HEK293 (cell line): ENCODE results near the gene ERCC2.

ENCODE experiments used
- CTCF ChIA-PET: fragments of 350-600 bp; formaldehyde crosslinking; extraction: SDS; loops from one replicate; lab custom pipeline; 2021; ENCODE audit warnings: antibody characterized with exemption; lab: Yijun Ruan, JAX
- POLR2A ChIA-PET: fragments of 300-600 bp; formaldehyde crosslinking; extraction: SDS; loops from one replicate; lab custom pipeline; 2020; ENCODE audit warnings: antibody characterized with exemption, inconsistent platforms; lab: Yijun Ruan, JAX
- H3K27ac ChIP-seq: fragments of 200-500 bp; sonication (Bioruptor generic); 2 replicates; pipeline ENCODE4 v1.5.1; 2014; ENCODE audit warnings: low read depth, low read length, control low read depth, inconsistent platforms; ENCODE audit errors: extremely low read depth
- H3K36me3 ChIP-seq, 2 experiments: fragments of 200-500 bp in 1 of 2; sonication (Bioruptor generic) in 1 of 2; 1 replicate in 1 of 2; 2 replicates in 1 of 2; pipeline ENCODE4 v1.5.1; 2014 to 2017; ENCODE audit warnings: inconsistent platforms in 2 of 2, low read length in 2 of 2; ENCODE audit not compliant: control insufficient read depth in 2 of 2, insufficient read depth in 1 of 2
- H3K4me1 ChIP-seq: fragments of 200-500 bp; sonication (Bioruptor generic); 2 replicates; pipeline ENCODE4 v1.5.1; 2014; ENCODE audit warnings: mild to moderate bottlenecking, low read length, inconsistent platforms; ENCODE audit not compliant: control insufficient read depth, insufficient read depth
- H3K4me3 ChIP-seq: 2 replicates; pipeline ENCODE4 v1.5.1; 2011; ENCODE audit warnings: low read depth, mild to moderate bottlenecking, control low read depth, low read length, moderate library complexity
- H3K9me3 ChIP-seq: fragments of 200-500 bp; sonication (Bioruptor generic); 2 replicates; pipeline ENCODE4 v1.5.1; 2014; ENCODE audit warnings: low read depth, low read length, inconsistent platforms; ENCODE audit not compliant: control insufficient read depth, insufficient read depth
- MYNN ChIP-seq: fragments of 450-650 bp; formaldehyde crosslinking; IDR thresholded peaks from 2 replicates; pipeline ENCODE4 v1.5.1; 2016; ENCODE audit warnings: missing biosample characterization, missing genetic modification characterization, borderline replicate concordance
- REPIN1 ChIP-seq: fragments of 450-650 bp; formaldehyde crosslinking; IDR thresholded peaks from 2 replicates; pipeline ENCODE4 v1.5.1; 2017; ENCODE audit warnings: missing biosample characterization, missing genetic modification characterization, low read depth
- SP7 ChIP-seq: fragments of 450-650 bp; formaldehyde crosslinking; IDR thresholded peaks from 2 replicates; pipeline ENCODE4 v1.5.1; 2016; ENCODE audit warnings: missing biosample characterization, missing genetic modification characterization
- TRIM28 ChIP-seq: IDR thresholded peaks from 2 replicates; pipeline ENCODE4 v1.6.1; 2011; ENCODE audit warnings: low read length, control low read depth, borderline replicate concordance
- WT1 ChIP-seq: fragments of 450-650 bp; formaldehyde crosslinking; IDR thresholded peaks from 2 replicates; pipeline ENCODE4 v1.5.1; 2016; ENCODE audit warnings: missing biosample characterization, missing genetic modification characterization
- ZBTB1 ChIP-seq: fragments of 450-650 bp; formaldehyde crosslinking; IDR thresholded peaks from 2 replicates; pipeline ENCODE4 v1.5.1; 2016; ENCODE audit warnings: missing biosample characterization, missing genetic modification characterization
- ZBTB21 ChIP-seq: fragments of 450-650 bp; formaldehyde crosslinking; IDR thresholded peaks from 2 replicates; pipeline ENCODE4 v1.5.1; 2017; ENCODE audit warnings: missing biosample characterization, missing genetic modification characterization
- ZFP3 ChIP-seq: fragments of 450-650 bp; formaldehyde crosslinking; IDR thresholded peaks from 2 replicates; pipeline ENCODE4 v1.5.1; 2016; ENCODE audit warnings: low read depth, missing biosample characterization, missing genetic modification characterization
- ZNF184 ChIP-seq: fragments of 450-650 bp; IDR thresholded peaks from 2 replicates; pipeline ENCODE4 v1.5.1; 2018; ENCODE audit warnings: missing biosample characterization, mild to moderate bottlenecking, missing genetic modification characterization
- ZNF221 ChIP-seq: fragments of 450-650 bp; formaldehyde crosslinking; IDR thresholded peaks from 2 replicates; pipeline ENCODE4 v1.5.1; 2017; ENCODE audit warnings: missing biosample characterization, missing genetic modification characterization, borderline replicate concordance
- ZNF274 ChIP-seq, 2 experiments: fragments of 200-500 bp in 1 of 2; fragments of 450-650 bp in 1 of 2; sonication (Bioruptor generic) in 1 of 2; formaldehyde crosslinking in 1 of 2; IDR thresholded peaks; 2 replicates each; pipeline versions ENCODE4 v1.5.1 to v1.6.1; 2014 to 2016; ENCODE audit warnings: borderline replicate concordance in 1 of 2, inconsistent platforms in 1 of 2, low read length in 1 of 2, missing biosample characterization in 1 of 2, missing genetic modification characterization in 1 of 2
- ZNF394 ChIP-seq: fragments of 450-650 bp; formaldehyde crosslinking; IDR thresholded peaks from 2 replicates; pipeline ENCODE4 v1.5.1; 2016; ENCODE audit warnings: missing biosample characterization, missing genetic modification characterization, mild to moderate bottlenecking, moderate library complexity, borderline replicate concordance
- ZNF473 ChIP-seq: fragments of 450-650 bp; formaldehyde crosslinking; IDR thresholded peaks from 2 replicates; pipeline ENCODE4 v1.5.1; 2017; ENCODE audit warnings: missing biosample characterization, missing genetic modification characterization
- ZNF555 ChIP-seq: fragments of 450-650 bp; formaldehyde crosslinking; conservative IDR thresholded peaks from 2 replicates; pipeline ENCODE4 v1.5.1; 2017; ENCODE audit warnings: missing biosample characterization, mild to moderate bottlenecking, missing genetic modification characterization, inconsistent platforms
- ZNF571 ChIP-seq: fragments of 450-650 bp; formaldehyde crosslinking; IDR thresholded peaks from 2 replicates; pipeline ENCODE4 v1.5.0; 2017; ENCODE audit warnings: missing biosample characterization, missing genetic modification characterization
- TF ChIP-seq, protein P1 (sequence below): fragments of 450-650 bp; formaldehyde crosslinking; IDR thresholded peaks from 2 replicates; pipeline ENCODE4 v1.5.1; 2016; ENCODE audit warnings: missing biosample characterization, missing genetic modification characterization
- TF ChIP-seq, protein P2 (sequence below): fragments of 450-650 bp; formaldehyde crosslinking; IDR thresholded peaks from 2 replicates; pipeline ENCODE4 v1.5.1; 2016; ENCODE audit warnings: missing biosample characterization, missing genetic modification characterization
- TF ChIP-seq, protein P3 (sequence below): fragments of 450-650 bp; formaldehyde crosslinking; conservative IDR thresholded peaks from 2 replicates; pipeline ENCODE4 v1.5.1; 2016; ENCODE audit warnings: low read depth, missing biosample characterization, missing genetic modification characterization
- TF ChIP-seq, protein P4 (sequence below): fragments of 450-650 bp; formaldehyde crosslinking; IDR thresholded peaks from 2 replicates; pipeline ENCODE4 v1.5.1; 2016; ENCODE audit warnings: missing biosample characterization, missing genetic modification characterization, low read depth
- TF ChIP-seq, protein P5 (sequence below): fragments of 450-650 bp; formaldehyde crosslinking; IDR thresholded peaks from 2 replicates; pipeline ENCODE4 v1.5.1; 2016; ENCODE audit warnings: missing biosample characterization, missing genetic modification characterization

ERCC2 gene

DNA sequence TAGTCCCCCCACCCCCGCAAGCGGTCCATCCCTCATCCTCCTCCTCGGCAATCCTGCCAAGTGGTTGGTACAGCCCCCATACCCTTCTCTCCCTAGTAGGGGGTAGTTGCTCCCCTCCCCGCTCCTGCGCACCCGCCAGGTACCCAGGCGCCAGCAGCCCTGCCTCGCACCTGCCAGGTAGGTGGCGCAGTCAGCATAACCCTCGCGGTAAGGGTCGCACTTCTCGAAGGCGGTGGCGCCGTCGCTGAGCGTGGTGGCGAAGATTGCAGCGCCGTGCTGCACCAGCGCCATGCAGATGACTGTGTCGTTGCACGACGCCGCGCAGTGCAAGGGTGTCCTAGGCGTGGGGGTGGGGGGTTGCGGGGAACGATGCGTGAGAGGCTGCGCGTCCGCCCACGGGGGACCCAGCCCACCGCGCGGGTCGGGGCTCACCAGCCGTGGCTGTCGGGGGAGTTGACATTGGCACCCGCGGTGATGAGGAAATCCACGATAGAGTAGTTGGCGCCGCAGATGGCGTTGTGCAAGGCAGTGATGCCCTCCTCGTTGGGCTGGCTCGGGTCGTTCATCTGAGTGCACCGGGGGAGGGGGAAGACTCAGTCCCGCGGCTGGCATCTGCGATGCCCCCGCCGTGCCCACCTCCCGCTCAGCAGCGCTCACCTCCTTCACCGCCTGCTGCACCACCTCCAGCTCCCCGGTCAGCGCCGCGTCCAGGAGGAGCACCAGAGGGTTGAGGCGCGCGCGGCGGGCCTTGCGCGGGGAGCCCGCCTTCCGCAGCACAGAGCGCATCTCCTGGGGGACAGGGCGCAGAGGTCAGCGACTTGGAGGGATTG lies 15.2 kb upstream of the ERCC2 start:
- CTCF ChIA-PET: interaction anchor here (0.9 kb wide), 1 partner anchor 17 kb away, joined by 3 read pairs; no protein-coding TSS in a partner anchor
- Histone ChIP-seq H3K4me3 (no peak overlapping the region), H3K9me3 (no peaks in the 10 kb centered on the region), H3K27ac (no peak overlapping the region), H3K4me1 (no peaks in the 10 kb centered on the region), H3K36me3 (no peaks in the 10 kb centered on the region; a peak in 1 of 3 replicates)
- no peak for TF ChIP-seq ZBTB21 (tag by site-specific recombination)
- POLR2A ChIA-PET: no interaction called here

DNA sequence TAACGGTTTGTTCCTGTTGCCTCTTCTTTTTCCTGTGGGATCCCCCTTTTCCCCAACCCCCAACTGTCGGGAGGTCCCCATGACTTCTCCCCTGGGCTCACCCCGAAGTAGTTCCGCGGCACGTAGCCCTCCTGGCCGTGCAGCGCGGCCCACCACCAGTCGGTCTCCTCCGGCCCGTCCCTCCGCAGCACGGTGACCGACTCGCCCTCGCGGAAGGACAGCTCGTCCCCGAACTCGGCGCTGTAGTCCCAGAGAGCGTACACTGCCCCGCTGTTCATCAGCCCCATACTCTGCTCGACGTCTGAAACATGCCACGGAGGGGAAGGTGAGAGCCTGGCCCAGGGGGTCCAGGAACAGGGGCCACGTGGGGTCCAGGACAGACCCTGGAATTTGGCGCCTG lies 12.1 kb upstream of the ERCC2 start:
- CTCF ChIA-PET: interaction anchor here (0.6 kb wide), 1 partner anchor 22 kb away, joined by 3 read pairs; no protein-coding TSS in a partner anchor
- TF ChIP-seq WT1 (no peak), ZNF394 (tag by site-specific recombination) (no peak), MYNN (tag by site-specific recombination) (no peak), ZNF473 (no peak), ZNF221 (no peak), ZNF571 (tag by site-specific recombination) (no peak), ZNF555 (tag by site-specific recombination) (no peak), ZNF184 (no peak), ZFP3 (tag by site-specific recombination) (no peak), ZNF274 (IDR thresholded peaks at IDR 0.05; ENCODE audit: low read length) (no peak), ZNF274 (tag by site-specific recombination; IDR thresholded peaks at IDR 0.05; ENCODE audit: borderline replicate concordance) (no peak), TRIM28 (no peak), ZBTB1 (tag by site-specific recombination) (no peak), SP7 (no peak), REPIN1 (tag by site-specific recombination) (no peak)
- TF ChIP-seq, protein P1, sequence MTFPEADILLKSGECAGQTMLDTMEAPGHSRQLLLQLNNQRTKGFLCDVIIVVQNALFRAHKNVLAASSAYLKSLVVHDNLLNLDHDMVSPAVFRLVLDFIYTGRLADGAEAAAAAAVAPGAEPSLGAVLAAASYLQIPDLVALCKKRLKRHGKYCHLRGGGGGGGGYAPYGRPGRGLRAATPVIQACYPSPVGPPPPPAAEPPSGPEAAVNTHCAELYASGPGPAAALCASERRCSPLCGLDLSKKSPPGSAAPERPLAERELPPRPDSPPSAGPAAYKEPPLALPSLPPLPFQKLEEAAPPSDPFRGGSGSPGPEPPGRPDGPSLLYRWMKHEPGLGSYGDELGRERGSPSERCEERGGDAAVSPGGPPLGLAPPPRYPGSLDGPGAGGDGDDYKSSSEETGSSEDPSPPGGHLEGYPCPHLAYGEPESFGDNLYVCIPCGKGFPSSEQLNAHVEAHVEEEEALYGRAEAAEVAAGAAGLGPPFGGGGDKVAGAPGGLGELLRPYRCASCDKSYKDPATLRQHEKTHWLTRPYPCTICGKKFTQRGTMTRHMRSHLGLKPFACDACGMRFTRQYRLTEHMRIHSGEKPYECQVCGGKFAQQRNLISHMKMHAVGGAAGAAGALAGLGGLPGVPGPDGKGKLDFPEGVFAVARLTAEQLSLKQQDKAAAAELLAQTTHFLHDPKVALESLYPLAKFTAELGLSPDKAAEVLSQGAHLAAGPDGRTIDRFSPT: no peak
- TF ChIP-seq, protein P2, sequence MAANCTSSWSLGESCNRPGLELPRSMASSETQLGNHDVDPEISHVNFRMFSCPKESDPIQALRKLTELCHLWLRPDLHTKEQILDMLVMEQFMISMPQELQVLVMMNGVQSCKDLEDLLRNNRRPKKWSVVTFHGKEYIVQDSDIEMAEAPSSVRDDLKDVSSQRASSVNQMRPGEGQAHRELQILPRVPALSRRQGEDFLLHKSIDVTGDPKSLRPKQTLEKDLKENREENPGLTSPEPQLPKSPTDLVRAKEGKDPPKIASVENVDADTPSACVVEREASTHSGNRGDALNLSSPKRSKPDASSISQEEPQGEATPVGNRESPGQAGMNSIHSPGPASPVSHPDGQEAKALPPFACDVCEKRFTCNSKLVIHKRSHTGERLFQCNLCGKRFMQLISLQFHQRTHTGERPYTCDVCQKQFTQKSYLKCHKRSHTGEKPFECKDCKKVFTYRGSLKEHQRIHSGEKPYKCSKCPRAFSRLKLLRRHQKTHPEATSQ (tag by site-specific recombination): no peak
- TF ChIP-seq, protein P3, sequence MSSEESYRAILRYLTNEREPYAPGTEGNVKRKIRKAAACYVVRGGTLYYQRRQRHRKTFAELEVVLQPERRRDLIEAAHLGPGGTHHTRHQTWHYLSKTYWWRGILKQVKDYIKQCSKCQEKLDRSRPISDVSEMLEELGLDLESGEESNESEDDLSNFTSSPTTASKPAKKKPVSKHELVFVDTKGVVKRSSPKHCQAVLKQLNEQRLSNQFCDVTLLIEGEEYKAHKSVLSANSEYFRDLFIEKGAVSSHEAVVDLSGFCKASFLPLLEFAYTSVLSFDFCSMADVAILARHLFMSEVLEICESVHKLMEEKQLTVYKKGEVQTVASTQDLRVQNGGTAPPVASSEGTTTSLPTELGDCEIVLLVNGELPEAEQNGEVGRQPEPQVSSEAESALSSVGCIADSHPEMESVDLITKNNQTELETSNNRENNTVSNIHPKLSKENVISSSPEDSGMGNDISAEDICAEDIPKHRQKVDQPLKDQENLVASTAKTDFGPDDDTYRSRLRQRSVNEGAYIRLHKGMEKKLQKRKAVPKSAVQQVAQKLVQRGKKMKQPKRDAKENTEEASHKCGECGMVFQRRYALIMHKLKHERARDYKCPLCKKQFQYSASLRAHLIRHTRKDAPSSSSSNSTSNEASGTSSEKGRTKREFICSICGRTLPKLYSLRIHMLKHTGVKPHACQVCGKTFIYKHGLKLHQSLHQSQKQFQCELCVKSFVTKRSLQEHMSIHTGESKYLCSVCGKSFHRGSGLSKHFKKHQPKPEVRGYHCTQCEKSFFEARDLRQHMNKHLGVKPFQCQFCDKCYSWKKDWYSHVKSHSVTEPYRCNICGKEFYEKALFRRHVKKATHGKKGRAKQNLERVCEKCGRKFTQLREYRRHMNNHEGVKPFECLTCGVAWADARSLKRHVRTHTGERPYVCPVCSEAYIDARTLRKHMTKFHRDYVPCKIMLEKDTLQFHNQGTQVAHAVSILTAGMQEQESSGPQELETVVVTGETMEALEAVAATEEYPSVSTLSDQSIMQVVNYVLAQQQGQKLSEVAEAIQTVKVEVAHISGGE (tag by site-specific recombination): no peak
- TF ChIP-seq, protein P4, sequence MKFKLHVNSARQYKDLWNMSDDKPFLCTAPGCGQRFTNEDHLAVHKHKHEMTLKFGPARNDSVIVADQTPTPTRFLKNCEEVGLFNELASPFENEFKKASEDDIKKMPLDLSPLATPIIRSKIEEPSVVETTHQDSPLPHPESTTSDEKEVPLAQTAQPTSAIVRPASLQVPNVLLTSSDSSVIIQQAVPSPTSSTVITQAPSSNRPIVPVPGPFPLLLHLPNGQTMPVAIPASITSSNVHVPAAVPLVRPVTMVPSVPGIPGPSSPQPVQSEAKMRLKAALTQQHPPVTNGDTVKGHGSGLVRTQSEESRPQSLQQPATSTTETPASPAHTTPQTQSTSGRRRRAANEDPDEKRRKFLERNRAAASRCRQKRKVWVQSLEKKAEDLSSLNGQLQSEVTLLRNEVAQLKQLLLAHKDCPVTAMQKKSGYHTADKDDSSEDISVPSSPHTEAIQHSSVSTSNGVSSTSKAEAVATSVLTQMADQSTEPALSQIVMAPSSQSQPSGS (tag by site-specific recombination): no peak
- TF ChIP-seq, protein P5, sequence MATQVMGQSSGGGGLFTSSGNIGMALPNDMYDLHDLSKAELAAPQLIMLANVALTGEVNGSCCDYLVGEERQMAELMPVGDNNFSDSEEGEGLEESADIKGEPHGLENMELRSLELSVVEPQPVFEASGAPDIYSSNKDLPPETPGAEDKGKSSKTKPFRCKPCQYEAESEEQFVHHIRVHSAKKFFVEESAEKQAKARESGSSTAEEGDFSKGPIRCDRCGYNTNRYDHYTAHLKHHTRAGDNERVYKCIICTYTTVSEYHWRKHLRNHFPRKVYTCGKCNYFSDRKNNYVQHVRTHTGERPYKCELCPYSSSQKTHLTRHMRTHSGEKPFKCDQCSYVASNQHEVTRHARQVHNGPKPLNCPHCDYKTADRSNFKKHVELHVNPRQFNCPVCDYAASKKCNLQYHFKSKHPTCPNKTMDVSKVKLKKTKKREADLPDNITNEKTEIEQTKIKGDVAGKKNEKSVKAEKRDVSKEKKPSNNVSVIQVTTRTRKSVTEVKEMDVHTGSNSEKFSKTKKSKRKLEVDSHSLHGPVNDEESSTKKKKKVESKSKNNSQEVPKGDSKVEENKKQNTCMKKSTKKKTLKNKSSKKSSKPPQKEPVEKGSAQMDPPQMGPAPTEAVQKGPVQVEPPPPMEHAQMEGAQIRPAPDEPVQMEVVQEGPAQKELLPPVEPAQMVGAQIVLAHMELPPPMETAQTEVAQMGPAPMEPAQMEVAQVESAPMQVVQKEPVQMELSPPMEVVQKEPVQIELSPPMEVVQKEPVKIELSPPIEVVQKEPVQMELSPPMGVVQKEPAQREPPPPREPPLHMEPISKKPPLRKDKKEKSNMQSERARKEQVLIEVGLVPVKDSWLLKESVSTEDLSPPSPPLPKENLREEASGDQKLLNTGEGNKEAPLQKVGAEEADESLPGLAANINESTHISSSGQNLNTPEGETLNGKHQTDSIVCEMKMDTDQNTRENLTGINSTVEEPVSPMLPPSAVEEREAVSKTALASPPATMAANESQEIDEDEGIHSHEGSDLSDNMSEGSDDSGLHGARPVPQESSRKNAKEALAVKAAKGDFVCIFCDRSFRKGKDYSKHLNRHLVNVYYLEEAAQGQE: no peak
- no peaks in the 10 kb centered on the region; a peak in 1 of 3 replicates for H3K36me3 ChIP-seq

More for the DNA sequence above, 12.1 kb upstream of the ERCC2 start:
- Histone ChIP-seq H3K4me1 (no peaks in the 10 kb centered on the region), H3K27ac (no peak overlapping the region), H3K4me3 (no peak overlapping the region), H3K9me3 (no peaks in the 10 kb centered on the region)
- POLR2A ChIA-PET: no interaction called here
